ENCODE measurements around the gene STRA6.

The STRA6 gene

GRCh38 chr15:74212494-74212893 lies 9.9 kb upstream of the STRA6 start:
- ChIA-PET POLR2A (no interaction called here), CTCF (interaction anchor here (1.2 to 3.2 kb wide), 4 partner anchors 13 to 164 kb away, joined by 3 to 10 read pairs (median 4); no protein-coding TSS in a partner anchor)
- TF ChIP-seq CTCF (IDR thresholded peaks at IDR 0.05; ENCODE audit: control extremely low read depth, extremely low read depth, low read depth, missing control alignments), result no peak
- DNase-seq (ENCODE audit: extremely low spot score), result peak; percentile 50

- POLR2A ChIA-PET, result no interaction called here
- no peak for DNase-seq (ENCODE audit: extremely low spot score)
- TF ChIP-seq CTCF (IDR thresholded peaks at IDR 0.05; ENCODE audit: control extremely low read depth, extremely low read depth, low read depth, missing control alignments), result no peak
- CTCF ChIA-PET, result interaction anchor here (1.2 to 3.2 kb wide), 4 partner anchors 12 to 163 kb away, joined by 3 to 10 read pairs (median 4); no protein-coding TSS in a partner anchor
Observed at GRCh38 chr15:74211656-74212055, 9.1 kb upstream of the STRA6 start.

GRCh38 chr15:74210729-74211128 lies 8.1 kb upstream of the STRA6 start:
- TF ChIP-seq CTCF (IDR thresholded peaks at IDR 0.05; ENCODE audit: control extremely low read depth, extremely low read depth, low read depth, missing control alignments), result no peak
- ChIA-PET CTCF (interaction anchor here (0.7 to 3.2 kb wide), 4 partner anchors 8 to 20 kb away, joined by 3 to 10 read pairs (median 3); partner anchors contain the start of gene STRA6), POLR2A (no interaction called here)
- no peak for DNase-seq (ENCODE audit: extremely low spot score)

GRCh38 chr15:74209997-74210671 lies 7.5 kb upstream of the STRA6 start:
- ChIA-PET CTCF (interaction anchor here (0.7 to 3.2 kb wide), 4 partner anchors 8 to 20 kb away, joined by 3 to 10 read pairs (median 3); partner anchors contain the start of gene STRA6), POLR2A (no interaction called here)
- DNase-seq (ENCODE audit: extremely low spot score), result no peak
- TF ChIP-seq CTCF (IDR thresholded peaks at IDR 0.05; ENCODE audit: control extremely low read depth, extremely low read depth, low read depth, missing control alignments), result no peak

- no peak for DNase-seq (ENCODE audit: extremely low spot score)
- POLR2A ChIA-PET, result no interaction called here
- no peak for TF ChIP-seq CTCF (IDR thresholded peaks at IDR 0.05; ENCODE audit: control extremely low read depth, extremely low read depth, low read depth, missing control alignments)
- CTCF ChIA-PET, result interaction anchor here (0.9 to 1.2 kb wide), 2 partner anchors 13 to 75 kb away, joined by 3 read pairs; no protein-coding TSS in a partner anchor
Observed at GRCh38 chr15:74209560-74209958, 7.0 kb upstream of the STRA6 start.

- TF ChIP-seq CTCF (IDR thresholded peaks at IDR 0.05; ENCODE audit: control extremely low read depth, extremely low read depth, low read depth, missing control alignments), result no peak
- CTCF ChIA-PET, result interaction anchor here (0.9 to 1.4 kb wide), 3 partner anchors 14 to 74 kb away, joined by 3 read pairs; no protein-coding TSS in a partner anchor
- DNase-seq (ENCODE audit: extremely low spot score), result no peak
- POLR2A ChIA-PET, result no interaction called here
Observed at GRCh38 chr15:74208901-74209559, 6.4 kb upstream of the STRA6 start.

All from GM10248 (cell line).